ENCODE data around the gene THBS1. TPM values are rescaled to one million over a fixed set of nuclear protein-coding genes. Genes with fewer than 3 reads are reported as not detected.
A peak's percentile ranks its signal among the peaks of the same experiment; 100 is the strongest.

The THBS1 gene
- total and polyA plus RNA-seq, 8 donors, result 126 to 570 (median 178) TPM

GRCh38 chr15:39618063-39618823, 37.4 kb downstream of the THBS1 start:
- H3K4me3 ChIP-seq, result no peak overlapping the region
- no peak overlapping the region for H3K27ac ChIP-seq
- intact Hi-C loops (cut with DNase I), result no loop called here
- H3K9me3 ChIP-seq, result peaks cover 0 to 9% of the 10 kb centered on the region in 2 donors
- H3K4me1 ChIP-seq, result no peaks in the 10 kb centered on the region
- DNase-seq (no peak), ATAC-seq (no peak)
- H3K27me3 ChIP-seq, result no peaks in the 10 kb centered on the region
- no peak for TF ChIP-seq CTCF (IDR thresholded peaks at IDR 0.05)
- H3K36me3 ChIP-seq, result no peaks in the 10 kb centered on the region

- DNase-seq (no peak), ATAC-seq (no peak)
- no peak for TF ChIP-seq CTCF (IDR thresholded peaks at IDR 0.05)
- H3K27me3 ChIP-seq, result no peaks in the 10 kb centered on the region
- H3K4me3 ChIP-seq, result no peak overlapping the region
- no peak overlapping the region for H3K27ac ChIP-seq
- H3K9me3 ChIP-seq, result no peaks in the 10 kb centered on the region
- intact Hi-C loops (cut with DNase I), result no loop called here
- H3K4me1 ChIP-seq, result peaks cover 0 to 18% of the 10 kb centered on the region in 2 donors
- H3K36me3 ChIP-seq, result no peaks in the 10 kb centered on the region
Measured at GRCh38 chr15:39621210-39621609, 40.3 kb downstream of the THBS1 start.

- Histone ChIP-seq H3K27me3 (no peaks in the 10 kb centered on the region), H3K4me1 (peaks cover 0 to 18% of the 10 kb centered on the region in 2 donors), H3K9me3 (no peaks in the 10 kb centered on the region), H3K36me3 (no peaks in the 10 kb centered on the region), H3K4me3 (no peak overlapping the region), H3K27ac (no peak overlapping the region)
- DNase-seq (no peak), ATAC-seq (no peak)
- TF ChIP-seq CTCF (IDR thresholded peaks at IDR 0.05), result no peak
- intact Hi-C loops (cut with DNase I), result no loop called here
Measured at GRCh38 chr15:39621976-39622375, 41.1 kb downstream of the THBS1 start.

- DNase-seq, result no peak
- Histone ChIP-seq H3K4me3 (no peak overlapping the region), H3K9me3 (no peaks in the 10 kb centered on the region), H3K27me3 (no peaks in the 10 kb centered on the region), H3K27ac (no peak overlapping the region), H3K4me1 (peaks cover 0 to 20% of the 10 kb centered on the region in 2 donors), H3K36me3 (no peaks in the 10 kb centered on the region)
- TF ChIP-seq CTCF (IDR thresholded peaks at IDR 0.05), result no peak
- ATAC-seq, result no peak
- intact Hi-C loops (cut with DNase I), result no loop called here
Measured at GRCh38 chr15:39622660-39623516, 42.0 kb downstream of the THBS1 start.

- no peak for ATAC-seq
- H3K27ac ChIP-seq, result peak overlapping the region in 1 of 2 donors; percentile 66
- no peaks in the 10 kb centered on the region for H3K9me3 ChIP-seq
- no peaks in the 10 kb centered on the region for H3K36me3 ChIP-seq
- intact Hi-C loops (cut with DNase I), result no loop called here
- no peak for DNase-seq
- TF ChIP-seq CTCF (IDR thresholded peaks at IDR 0.05), result no peak
- no peak overlapping the region for H3K4me3 ChIP-seq
- H3K27me3 ChIP-seq, result no peaks in the 10 kb centered on the region
- peaks cover 2 to 26% of the 10 kb centered on the region in 2 donors for H3K4me1 ChIP-seq
Measured at GRCh38 chr15:39623529-39623931, 42.7 kb downstream of the THBS1 start.

Measured in left lung (tissue), 10 donors.